Measurements from ENCODE around the gene GGCT.
"Not testable (repeated sequence)": the region's sequence is repeated elsewhere in the genome, so short reads cannot be mapped to it uniquely, and the experiment has no call there.

The GGCT gene, protein sequence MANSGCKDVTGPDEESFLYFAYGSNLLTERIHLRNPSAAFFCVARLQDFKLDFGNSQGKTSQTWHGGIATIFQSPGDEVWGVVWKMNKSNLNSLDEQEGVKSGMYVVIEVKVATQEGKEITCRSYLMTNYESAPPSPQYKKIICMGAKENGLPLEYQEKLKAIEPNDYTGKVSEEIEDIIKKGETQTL

DNA sequence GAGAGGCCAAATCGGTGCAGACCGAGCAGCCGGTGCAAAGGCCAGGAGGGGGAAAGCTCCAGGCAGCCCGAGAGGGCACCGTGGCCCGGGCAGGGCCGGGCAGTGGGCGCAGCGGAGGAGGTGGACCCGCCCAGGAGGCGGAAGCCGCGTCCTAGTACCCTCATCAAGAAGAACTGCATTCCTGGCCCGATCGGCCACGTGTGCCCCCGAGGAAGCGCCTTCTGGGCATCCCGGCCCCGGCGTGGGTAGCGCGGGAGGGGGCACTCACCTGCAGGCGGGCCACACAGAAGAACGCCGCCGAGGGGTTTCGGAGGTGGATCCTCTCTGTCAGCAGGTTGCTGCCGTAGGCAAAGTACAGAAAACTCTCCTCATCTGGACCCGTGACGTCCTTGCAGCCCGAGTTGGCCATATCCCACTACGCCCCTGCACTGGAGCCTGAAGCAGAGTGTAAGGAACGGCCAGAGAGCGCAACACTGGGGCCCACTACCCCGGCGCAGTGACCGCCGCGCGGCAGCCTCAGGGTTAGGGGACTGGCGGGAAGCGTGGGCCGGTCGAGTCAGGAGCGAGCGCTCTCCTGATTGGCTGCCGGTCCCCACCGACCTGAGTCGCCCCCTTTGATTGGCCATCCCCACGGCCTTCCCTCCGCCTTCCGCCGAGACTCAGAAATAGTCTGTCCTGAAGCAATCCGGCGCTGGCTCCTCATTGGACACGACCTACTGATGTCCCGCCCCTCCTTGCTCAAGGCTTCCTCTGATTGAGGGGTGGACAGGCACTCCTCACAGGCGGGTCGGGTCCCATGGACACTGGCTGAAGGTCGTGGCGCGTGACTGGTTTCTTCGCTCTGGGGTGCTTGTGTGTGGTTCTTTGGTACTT is at the start of gene GGCT:
Gene GGCT, minus strand, starts transcription at position 529 of the 873 bp plus-strand sequence. Its CDS starts 120 bp downstream, at position 409.
- DNase-seq (ENCODE audit: low spot score) = peak; percentile 98

DNA sequence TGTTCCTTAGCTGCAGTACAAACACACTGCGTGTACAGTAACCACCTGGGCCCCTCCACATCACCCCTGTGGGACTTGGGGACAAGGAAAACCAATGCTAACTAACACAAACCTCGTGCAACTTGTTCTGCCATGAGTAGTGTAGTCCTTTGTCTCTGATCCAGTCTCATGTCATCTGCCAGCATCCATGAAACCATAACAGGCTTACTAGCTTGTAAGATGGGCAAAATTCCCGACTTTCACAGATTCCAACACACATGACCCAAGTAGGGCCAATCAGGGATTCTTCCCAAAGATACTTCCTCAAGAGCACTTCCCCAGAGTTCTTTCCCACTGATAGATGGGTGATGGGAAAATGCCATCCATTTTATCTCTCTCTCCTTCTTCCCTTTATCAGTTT is 48.9 kb upstream of the GGCT start:
- DNase-seq (ENCODE audit: low spot score) = no peak

DNA sequence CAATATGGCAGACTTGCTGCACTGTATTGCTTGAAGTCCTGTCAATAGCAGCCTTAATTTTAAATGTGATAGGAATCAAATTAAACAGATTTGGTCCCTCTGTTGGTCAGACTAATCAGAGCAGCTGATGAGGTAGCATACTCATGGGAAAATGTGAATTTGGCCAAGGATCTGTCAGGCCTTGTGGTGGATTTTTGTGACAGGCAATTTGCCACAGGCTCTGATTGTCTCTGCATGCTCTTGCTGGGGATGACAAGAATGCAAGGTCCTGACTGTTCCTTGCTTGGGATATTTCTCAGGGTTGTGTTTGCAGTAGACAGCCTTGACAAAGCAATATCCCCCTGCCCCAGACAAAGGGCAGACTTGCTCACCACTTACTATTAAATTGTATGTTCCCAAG is 48.5 kb upstream of the GGCT start:
- no peak for DNase-seq (ENCODE audit: low spot score)

DNA sequence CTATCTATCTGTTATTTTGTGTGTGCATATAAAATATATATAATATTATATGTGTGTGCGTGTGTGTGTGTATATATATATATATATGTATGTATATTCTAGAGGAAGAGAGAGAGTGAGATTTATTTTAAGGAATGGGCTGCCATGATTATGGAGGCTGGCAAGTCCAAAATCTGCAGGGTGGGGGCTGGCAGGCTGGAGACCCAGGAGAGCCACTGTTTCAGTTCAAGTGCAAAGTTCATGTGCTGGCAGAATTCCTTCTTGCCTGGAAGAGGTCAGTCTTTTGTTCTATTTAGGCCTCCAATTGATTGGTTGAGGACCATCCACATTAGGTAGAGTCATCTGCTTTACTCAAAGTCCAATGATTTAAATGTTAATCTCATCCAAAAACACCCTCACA is 47.7 kb upstream of the GGCT start:
- DNase-seq (ENCODE audit: low spot score) = no peak

DNA sequence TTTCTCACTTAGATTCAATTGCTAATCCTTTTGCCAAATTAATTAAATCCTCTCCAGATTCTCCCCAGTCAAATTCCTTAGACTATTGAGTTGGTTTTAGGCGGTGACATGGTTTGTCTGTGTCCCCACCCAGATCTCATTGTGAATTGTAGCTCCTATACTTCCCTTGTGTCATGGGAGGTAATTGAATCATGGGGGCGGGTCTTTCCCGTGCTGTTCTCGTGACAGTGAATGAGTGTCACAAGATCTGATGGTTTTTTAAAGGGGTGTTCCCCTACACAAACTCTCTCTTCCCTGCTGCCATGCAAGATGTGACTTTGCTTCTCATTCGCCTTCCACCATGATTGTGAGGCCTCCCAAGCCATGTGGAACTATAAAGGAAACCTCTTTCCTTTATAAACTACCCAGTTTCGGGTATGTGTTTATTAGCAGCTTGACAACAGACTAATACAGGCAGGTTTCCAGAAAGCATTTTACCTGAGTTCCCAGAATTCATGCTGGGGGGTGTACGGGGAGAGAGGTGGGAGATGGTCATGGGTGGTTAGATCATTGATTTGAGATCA is 45.4 kb upstream of the GGCT start:
- peak; percentile 73 for DNase-seq (ENCODE audit: low spot score)

DNA sequence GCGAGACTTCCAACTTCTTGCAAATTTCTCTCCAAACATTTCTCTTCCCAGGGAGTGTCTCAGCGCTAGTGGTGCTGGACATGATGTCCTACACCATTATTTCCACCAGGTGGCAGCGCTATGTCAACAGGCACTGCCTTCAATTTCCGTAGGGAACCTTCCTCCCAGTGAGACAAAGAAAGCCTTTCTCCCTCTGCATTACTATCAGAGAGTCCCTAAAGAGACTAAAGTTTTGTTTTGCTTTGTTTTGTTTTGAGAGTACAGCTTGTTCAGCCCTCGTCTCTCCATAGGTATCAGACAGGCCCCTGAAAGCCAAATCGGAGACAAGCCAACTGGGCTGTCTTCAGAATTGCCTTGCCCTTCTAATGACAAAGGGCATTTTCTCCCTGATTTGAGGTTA is 44.2 kb upstream of the GGCT start:
- peak; percentile 96 for DNase-seq (ENCODE audit: low spot score)

DNA sequence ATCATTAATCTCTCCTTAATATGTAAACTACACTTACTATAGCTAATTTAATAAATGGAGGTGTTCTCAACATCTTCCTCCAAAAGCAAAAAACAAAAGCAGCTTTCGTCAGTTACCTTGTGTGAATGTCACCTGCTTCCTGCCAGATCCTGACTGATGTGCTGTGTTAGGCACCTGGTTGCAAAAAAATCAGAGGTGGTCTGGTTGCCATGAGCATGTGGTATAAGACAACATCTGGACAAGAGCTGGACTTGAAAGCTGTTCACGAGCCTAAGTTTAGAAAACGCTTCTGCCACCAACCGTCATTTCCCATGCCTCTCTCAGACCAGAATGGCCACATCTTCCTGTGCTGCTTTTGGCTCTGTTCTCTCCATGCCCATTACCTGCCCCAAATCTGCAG is 42.0 kb upstream of the GGCT start:
- DNase-seq (ENCODE audit: low spot score) = no peak

DNA sequence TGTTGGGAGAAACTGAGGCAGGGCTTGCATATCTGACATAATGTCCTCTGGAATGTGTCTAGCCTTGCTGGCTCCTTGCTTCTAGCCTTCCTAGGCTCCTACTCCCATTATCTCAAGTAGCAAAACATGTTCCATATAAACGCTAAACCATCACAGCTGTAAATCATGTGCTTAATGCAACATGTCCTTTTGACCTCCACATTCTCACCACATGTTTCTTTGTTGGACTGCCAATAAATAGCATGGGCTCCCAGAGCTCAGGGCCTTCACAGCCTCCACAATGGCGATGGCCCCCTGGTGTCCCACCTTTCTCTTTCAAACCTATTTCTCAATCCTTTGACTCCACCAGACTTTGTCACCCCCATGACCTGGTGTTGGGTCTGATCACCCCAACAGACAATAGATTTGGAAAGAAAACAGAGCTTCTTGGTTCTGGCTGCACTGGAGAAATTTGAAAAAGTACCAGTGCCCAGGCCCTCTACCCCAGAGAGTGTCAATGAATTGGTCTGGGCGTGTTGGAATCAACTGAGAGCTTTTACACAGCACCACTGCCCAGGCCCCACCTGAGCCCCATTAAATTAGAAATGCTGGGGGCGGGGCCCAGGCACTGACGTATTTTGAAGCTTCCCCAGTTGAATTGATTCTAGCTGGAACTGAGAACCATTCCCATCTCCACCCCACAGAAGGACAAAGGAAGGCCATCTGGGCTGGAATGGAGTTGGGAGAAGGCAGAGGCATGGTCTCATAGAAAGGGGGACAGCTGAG is 41.3 kb upstream of the GGCT start:
- no peak for DNase-seq (ENCODE audit: low spot score)

DNA sequence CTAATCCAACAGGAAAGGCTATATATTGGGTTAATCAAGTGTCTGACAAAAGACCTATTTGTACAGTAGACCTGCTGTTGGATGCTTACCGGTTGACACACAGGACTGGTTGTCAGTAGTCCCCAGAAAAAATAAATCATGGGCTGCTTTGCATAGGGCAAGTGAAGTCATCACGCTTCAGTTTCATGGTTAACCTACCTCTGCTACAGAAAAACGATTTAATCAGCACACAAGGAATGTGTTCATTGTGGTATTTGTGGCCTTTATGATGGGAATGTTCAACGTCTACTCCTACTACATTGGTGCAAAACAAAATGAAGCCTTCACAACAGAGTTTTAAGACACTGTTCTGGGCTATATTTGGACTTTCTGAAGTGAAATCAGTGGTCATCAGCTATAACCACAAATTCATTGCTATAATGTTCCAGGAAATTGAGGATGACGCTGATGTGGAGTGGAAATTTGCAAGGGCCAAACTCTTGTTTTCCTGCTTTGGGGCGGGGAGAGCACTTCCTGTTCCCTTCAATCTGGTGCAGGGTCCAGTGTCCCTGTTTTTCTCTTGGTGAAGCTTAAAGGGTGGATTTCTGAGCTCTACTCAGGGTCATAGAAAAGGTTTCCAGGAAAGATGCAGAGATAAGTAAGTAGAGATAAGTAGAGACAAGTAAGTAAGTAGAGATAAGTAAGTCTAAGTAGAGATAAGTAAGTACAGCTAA is 39.3 kb upstream of the GGCT start:
- DNase-seq (ENCODE audit: low spot score) = no peak

DNA sequence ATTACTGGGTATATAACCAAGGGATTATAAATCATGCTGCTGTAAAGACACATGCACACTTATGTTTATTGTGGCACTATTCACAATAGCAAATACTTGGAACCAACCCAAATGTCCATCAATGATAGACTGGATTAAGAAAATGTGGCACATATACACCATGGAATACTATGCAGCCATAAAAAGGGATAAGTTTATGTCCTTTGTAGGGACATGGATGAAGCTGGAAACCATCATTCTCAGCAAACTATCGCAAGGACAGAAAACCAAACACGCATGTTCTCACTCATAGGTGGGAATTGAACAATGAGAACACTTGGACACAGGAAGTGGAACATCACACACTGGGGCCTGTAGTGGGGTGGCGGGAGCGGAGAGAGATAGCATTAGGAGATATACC is 38.5 kb upstream of the GGCT start:
- DNase-seq (ENCODE audit: low spot score) = not testable (repeated sequence)

DNA sequence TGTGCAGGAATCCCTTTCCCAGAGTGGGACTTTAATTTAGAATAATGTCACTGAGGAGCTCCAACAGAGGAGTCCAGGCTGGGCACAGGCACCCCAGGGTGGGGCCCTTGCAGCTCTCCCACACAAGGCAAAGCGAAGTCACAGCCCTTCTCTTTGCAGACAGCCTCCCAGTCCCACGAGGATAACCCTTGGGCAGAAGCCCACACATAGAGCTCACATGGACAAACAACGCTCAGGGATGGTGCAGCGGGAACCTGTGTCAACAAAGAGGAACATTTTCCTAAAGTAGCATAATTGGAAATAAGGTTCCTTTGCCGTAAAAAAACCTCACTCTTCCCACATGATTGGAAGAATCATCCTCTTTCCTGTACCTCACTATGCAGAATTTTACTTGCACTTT is 29.3 kb upstream of the GGCT start:
- no peak for DNase-seq (ENCODE audit: low spot score)

DNA sequence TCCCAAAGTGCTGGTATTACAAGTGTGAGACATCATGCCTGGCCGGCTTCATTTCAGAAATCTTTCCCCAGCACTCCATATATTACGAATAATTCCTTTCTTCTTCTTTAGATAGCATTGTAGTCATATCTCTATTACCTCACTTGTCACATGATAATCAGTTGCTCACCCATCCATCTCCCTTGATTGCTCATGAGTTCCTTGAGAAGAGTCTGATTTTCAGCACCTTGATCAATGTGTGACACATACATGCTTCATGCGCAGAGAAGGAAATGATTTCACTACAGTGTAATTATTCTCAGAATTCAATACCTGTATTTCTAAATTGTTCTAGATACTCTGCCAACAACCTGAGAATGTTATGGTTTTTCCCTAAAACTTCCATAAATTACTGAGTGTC is 26.7 kb upstream of the GGCT start:
- DNase-seq (ENCODE audit: low spot score) = no peak

DNA sequence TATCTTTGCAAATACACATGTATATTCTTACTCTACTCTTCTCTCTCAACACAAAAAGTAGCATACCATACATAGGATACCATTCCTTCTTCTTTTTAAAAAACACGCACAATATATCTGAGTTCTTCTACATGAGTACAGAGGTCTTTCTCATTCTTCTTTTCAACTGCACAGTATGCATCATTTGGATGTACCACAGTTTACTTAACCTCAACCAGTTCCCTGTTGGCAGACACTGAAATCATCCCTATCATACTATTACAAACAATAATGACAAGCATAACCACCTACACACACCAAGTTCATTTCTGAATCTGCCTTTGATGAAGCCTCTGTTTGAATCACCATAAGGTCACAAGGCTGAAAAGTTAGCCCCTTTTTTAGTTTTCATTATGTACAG is 25.7 kb upstream of the GGCT start:
- DNase-seq (ENCODE audit: low spot score) = no peak

DNA sequence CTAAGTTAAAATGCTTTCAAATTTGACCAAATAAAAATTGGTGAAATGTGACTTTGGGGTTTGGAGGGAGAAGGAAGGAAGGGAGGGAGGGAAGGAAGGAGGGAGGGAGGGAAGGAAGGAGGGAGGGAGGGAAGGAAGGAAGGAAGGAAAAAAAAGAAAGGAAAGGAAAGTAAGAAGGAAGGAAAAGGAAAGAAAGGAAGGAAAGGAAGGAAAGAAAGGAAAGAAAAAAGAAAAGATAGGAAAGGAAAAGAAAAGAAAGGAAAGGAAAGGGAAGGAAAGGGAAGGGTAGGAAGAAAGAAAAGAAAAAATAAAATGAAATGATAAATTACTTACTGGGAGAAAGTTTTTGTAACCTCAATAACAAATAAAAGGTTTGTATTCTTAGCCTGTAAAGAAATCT is 24.1 kb upstream of the GGCT start:
- DNase-seq (ENCODE audit: low spot score) = no peak

DNA sequence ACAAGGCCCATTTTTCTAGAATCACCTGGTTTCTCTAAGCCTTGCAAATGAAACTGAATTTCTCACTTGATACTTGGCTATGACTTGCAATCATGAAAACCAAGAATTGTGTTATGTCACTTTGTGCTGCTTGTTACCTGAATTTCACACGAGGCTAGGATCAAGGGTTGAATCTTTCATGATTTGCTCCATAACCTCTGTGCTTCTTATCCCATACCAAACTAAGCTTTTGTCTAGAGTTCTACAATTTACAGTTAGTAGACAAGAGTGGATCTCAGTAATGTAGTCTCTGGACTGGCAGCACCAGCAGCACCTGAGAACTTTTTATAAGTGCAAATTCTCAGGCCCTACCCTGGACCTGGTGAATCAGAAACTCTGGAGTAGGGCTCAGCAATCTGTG is 22.7 kb upstream of the GGCT start:
- not testable (repeated sequence) for DNase-seq (ENCODE audit: low spot score)

DNA sequence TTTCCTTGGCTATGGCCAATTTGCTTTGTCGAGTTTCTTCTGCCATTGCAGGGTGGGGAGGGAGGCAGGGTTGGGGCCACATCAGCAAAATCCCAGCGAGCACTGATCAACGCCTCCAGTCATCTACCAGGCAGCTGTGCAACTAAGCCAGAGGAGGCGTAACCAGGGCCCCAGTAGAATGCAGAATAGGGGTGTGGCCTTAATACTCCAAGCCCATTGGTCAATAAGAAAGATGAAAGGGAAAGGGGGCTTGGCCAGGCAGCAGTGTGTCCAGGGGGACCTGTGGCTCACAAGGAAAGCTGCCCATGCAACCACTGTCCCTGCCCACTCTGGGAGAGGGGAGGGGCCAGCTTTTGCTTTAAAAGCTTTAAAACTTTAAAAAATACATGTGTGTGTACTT is 21.5 kb upstream of the GGCT start:
- DNase-seq (ENCODE audit: low spot score) = no peak

DNA sequence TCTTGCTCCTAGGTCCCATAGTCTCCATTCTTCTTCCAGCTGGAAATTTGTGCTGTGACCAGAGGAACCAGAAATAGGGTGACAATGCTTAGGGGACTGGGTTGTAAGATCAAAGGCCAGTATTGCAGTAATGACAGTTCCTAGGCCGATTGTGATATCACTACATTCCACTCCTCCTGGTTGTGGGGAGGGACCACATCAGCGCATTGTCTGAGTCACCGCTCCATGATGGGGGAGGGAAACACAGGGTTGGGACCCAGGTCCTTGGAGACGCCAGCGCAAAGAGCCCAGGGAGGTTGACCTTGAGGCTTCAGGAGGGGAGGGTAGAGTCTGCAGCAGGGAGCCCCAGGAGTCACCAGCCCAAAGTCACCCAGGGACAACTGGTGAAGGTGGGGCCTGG is 20.8 kb upstream of the GGCT start:
- no peak for DNase-seq (ENCODE audit: low spot score)

DNA sequence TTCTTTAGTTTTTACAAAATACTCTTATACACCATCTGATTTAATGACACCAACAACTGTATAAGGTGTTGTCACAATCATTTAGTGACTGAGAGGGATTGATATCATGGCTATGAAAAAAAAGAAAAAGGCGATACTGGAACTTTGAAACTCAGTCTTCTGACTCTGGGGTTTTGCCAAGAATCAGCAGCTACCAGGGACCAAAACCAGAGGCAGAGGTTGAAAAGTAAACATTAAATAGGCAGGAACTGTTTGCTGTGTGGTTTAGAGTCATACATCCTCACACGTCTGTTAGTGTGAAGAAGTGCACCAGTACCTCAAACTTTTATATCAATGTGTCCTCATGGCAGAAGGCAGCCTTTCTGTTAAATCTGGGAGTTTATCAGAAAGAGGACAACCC is 19.9 kb upstream of the GGCT start:
- DNase-seq (ENCODE audit: low spot score) = no peak

DNA sequence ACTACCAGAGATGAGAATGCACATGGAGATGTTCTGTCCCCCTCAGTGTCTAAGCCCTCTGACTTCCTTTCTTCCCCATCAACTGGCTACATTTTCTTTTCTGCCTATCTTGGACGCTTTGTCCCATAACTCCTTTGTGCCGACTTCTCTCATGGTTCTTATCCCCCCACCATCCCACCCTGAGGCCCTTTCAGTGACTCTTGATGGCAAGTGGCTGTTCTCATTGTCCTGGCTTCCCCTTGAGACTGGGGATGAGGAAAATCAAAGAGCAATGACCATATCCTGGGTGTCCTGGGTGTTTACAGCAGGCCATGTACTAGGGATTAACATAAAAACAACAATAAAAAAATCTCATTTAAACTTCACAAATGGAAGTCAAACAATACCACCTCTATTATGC is 18.8 kb upstream of the GGCT start:
- no peak for DNase-seq (ENCODE audit: low spot score)

DNA sequence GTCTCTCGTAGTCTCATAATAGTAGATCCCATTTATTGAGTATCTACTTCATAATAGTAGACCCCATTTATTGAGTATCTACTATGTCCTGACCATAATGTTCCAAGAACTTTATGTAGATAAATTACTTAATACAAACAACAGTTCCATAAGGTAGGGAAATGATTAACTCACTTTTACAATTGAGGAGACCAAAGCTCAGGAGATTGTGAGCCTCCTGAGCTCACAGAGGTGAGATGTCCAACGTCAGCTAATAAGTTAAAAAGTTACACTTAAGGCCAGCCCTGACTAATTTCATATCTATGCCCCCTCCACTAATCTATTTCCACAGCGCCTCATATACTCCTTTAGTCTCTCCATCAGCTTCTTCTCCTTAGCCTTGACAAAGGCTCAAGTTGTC is 17.5 kb upstream of the GGCT start:
- DNase-seq (ENCODE audit: low spot score) = no peak

DNA sequence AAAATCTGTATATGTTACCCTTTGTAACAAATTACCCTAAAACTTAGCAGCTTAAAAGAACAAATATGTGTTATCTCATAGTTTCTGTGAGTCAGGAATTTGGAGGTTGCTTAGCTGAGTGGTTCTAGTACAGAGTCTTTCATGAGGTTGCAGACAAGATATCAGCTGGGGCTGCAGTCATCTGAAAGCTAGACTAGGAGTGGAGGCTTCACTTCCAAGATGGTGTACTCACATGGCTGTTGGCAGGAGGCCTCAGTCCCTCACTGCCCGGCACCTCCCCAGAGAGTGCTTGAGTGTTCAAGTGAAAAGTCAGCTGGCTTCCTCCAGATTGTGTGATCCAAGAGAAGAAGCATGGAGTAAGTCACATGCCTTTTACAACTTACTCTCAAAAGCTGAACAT is 16.9 kb upstream of the GGCT start:
- no peak for DNase-seq (ENCODE audit: low spot score)

DNA sequence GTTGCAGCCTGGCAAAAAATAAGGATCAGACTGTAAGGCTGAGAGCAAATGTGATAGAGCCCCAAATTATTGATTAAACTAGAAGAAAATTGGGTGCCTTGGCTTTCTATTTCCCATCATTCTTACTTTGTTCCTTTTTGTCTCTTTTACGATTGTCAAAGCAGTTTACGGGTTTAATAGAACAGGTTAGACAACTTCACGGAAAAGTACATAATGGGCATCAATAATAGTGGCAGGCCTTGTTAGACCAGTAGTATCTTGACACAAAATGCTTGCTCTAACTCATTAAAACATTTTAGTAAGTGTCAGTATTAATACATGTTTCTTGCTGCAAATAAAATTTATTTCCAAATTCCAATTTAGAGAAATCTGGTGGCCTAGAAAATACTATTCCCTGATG is 14.5 kb upstream of the GGCT start:
- DNase-seq (ENCODE audit: low spot score) = no peak
